A172 (cell line): ENCODE results near the gene CCK. TPM values are rescaled to one million over a fixed set of nuclear protein-coding genes. Genes with fewer than 3 reads are reported as not detected.

Experiments used
- DNase-seq: peaks from one replicate; pipeline ENCODE4 v3.0.0-alpha.2; 2015; ENCODE audit warnings: low spot score
- total RNA-seq: library from RNA; depleted of rRNA; stranded (reverse); fragments of >200 nt; shearing (Covaris generic); gene quantifications from 2 replicates; pipeline ENCODE4 v1.2.3, GENCODE V29; 2014

The CCK gene
- total RNA-seq, 1 experiment from 2014 or later = not detected

GRCh38 chr3:42269647-42270046 is 3.7 kb upstream of the CCK start:
- no peak for DNase-seq

- DNase-seq = no peak
These were observed 1.9 kb upstream of the CCK start for GRCh38 chr3:42267878-42268277.

GRCh38 chr3:42265059-42265991 is 660 bp downstream of the CCK start:
- no peak for DNase-seq

GRCh38 chr3:42264399-42265058 is 1.5 kb downstream of the CCK start:
- no peak for DNase-seq

GRCh38 chr3:42263354-42264346 is 2.3 kb downstream of the CCK start:
- no peak for DNase-seq

GRCh38 chr3:42262525-42262924 is 3.5 kb downstream of the CCK start:
- DNase-seq = peak; percentile 72

GRCh38 chr3:42257007-42257406 is 9.0 kb downstream of the CCK start:
- no peak for DNase-seq

- DNase-seq = peak; percentile 67
These were observed 9.7 kb downstream of the CCK start for GRCh38 chr3:42256135-42256819.

GRCh38 chr3:42254566-42254965 is 11.4 kb downstream of the CCK start:
- DNase-seq = peak; percentile 18

- no peak for DNase-seq
These were observed 15.2 kb downstream of the CCK start for GRCh38 chr3:42250761-42251160.

- peak; percentile 61 for DNase-seq
These were observed 18.4 kb downstream of the CCK start for GRCh38 chr3:42247576-42248027.

- no peak for DNase-seq
These were observed 19.9 kb downstream of the CCK start for GRCh38 chr3:42246091-42246490.

GRCh38 chr3:42236611-42237010 is 29.4 kb downstream of the CCK start:
- DNase-seq = no peak

GRCh38 chr3:42235532-42235931 is 30.5 kb downstream of the CCK start:
- no peak for DNase-seq

- DNase-seq = no peak
These were observed 35.1 kb downstream of the CCK start for GRCh38 chr3:42230860-42231259.

- DNase-seq = peak; percentile 40
These were observed 35.9 kb downstream of the CCK start for GRCh38 chr3:42229942-42230688.

- DNase-seq = no peak
These were observed 36.6 kb downstream of the CCK start for GRCh38 chr3:42229266-42229941.

GRCh38 chr3:42228796-42229195 is 37.2 kb downstream of the CCK start:
- peak; percentile 10 for DNase-seq
